ENCODE data around the gene PGBD5.
A peak's percentile ranks its signal among the peaks of the same experiment; 100 is the strongest.

Gene PGBD5

DNA sequence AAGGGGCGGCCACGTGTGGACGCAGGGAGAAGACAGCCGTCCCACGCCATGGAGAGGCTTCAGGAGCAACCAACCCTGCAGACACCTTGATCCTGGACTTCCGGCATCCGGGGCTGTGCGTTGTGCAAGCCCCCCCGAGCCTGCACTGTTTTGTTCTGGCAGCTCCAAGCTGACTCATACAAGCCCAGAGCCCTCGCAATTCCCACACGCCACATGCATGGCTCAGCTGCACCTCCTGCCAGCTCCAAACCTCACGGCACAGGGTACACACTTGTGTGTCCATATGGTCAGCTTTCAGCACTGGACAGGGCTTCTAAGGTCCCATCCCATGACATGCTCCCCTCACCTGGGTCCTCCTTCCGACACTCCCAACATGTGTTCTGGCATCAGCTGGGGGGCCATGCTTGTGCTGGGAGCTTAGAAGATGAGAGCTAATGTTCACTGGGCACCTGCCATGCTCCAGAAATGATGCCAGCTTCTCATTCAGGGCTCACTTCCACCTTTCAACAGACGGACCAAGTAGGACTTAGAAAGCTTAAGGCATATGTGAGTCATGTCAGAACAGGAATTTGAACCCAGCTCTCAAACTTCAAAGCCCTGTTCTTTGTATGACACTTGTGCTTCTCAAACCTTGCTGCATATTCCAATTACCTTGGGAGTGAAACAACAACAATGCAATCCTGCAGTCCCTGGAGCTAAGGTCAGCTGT lies 137.3 kb downstream of the PGBD5 start:
- H3K4ac ChIP-seq (ENCODE audit: low read length) = no peak overlapping the region
- H4K8ac ChIP-seq (ENCODE audit: low read depth, low read length) = no peak overlapping the region
- no peak overlapping the region for H3K14ac ChIP-seq (ENCODE audit: low read length)
- no peak for DNase-seq (ENCODE audit: low spot score)
- H2BK15ac ChIP-seq (ENCODE audit: low read length) = no peak overlapping the region
- peaks cover 6 to 17% of the 10 kb centered on the region in 2 donors for H3K4me1 ChIP-seq (ENCODE audit: control insufficient read depth in 2 of 2, insufficient read depth in 1 of 2, low read depth in 1 of 2, low read length in 2 of 2)
- H2BK120ac ChIP-seq (ENCODE audit: low read depth, low read length) = no peak overlapping the region
- peak overlapping the region; percentile 92 for H3K23ac ChIP-seq (ENCODE audit: low read depth, low read length, poor library complexity)
- peak overlapping the region; percentile 81 for H2BK12ac ChIP-seq (ENCODE audit: low read length)
- no peak overlapping the region for H3K9ac ChIP-seq (ENCODE audit: low read depth, low read length, poor library complexity)
- peak overlapping the region; percentile 46 for H2BK5ac ChIP-seq (ENCODE audit: low read length)
- no peak overlapping the region for H3K4me3 ChIP-seq (ENCODE audit: low read length in 2 of 2)
- H2AFZ ChIP-seq (ENCODE audit: low read length) = no peak overlapping the region
- H3K9me3 ChIP-seq (replicated peaks in 1 of 2; ENCODE audit: control insufficient read depth in 2 of 2, insufficient read depth in 1 of 2, low read depth in 1 of 2, low read length in 2 of 2) = no peaks in the 10 kb centered on the region
- H4K91ac ChIP-seq (ENCODE audit: low read depth, low read length, poor library complexity) = no peak overlapping the region
- no peak overlapping the region for H3K18ac ChIP-seq (ENCODE audit: low read length)
- no CpG with 5 or more reads among the region's 14 CpGs for WGBS, 2 donors (ENCODE audit: extremely low coverage in 2 of 2, insufficient read length in 2 of 2, insufficient replicate concordance in 1 of 2)
- no peaks in the 10 kb centered on the region for H3K79me1 ChIP-seq (ENCODE audit: low read depth, low read length)
- H2AK5ac ChIP-seq (ENCODE audit: low read depth, low read length) = no peak overlapping the region
- peaks cover 0 to 15% (median 7%) of the 10 kb centered on the region in 3 experiments for H3K27me3 ChIP-seq (ENCODE audit: control insufficient read depth in 3 of 3, insufficient read depth in 3 of 3, low read depth in 1 of 3, low read length in 3 of 3)
- no peaks in the 10 kb centered on the region for H3K36me3 ChIP-seq (replicated peaks in 1 of 2; ENCODE audit: control insufficient read depth in 2 of 2, insufficient read depth in 2 of 2, low read length in 2 of 2)
- no peak overlapping the region for H3K27ac ChIP-seq (replicated peaks; ENCODE audit: low read length)
- H3K4me2 ChIP-seq (ENCODE audit: insufficient read depth, low read length, poor library complexity, severe bottlenecking) = no peak overlapping the region

DNA sequence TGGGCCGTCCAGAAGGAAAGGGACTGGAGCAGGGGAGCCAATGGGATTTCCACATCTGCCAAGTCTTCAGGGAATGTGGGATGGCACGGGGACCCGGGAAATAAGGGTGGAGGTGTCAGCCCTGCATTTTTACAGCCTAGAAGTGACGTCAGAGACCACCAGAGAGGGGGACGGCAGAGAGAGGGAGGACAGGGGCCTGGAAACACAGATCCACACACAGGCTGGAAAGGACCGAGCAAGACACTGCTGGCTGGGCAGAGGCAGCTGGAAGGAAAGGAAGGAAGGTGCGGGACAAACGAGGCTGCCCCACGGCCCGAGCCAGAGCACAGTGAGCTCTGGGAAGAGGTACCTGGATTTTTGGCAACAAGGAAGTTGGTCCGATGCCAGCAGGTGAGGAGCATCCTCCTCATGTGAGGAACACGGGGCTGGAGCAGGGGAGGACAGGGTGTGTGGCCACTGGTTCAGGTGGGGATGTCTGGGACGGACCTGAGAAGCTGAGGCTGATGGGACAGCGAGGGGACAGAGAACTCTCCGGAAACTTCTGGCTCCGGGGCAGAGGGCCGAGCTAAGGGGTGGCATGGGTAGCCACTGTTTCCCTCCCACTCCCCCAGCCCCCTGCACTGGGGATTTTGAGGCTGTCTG lies 138.3 kb downstream of the PGBD5 start:
- H3K9me3 ChIP-seq (replicated peaks in 1 of 2; ENCODE audit: control insufficient read depth in 2 of 2, insufficient read depth in 1 of 2, low read depth in 1 of 2, low read length in 2 of 2) = peaks cover 0 to 2% of the 10 kb centered on the region in 2 donors
- no peaks in the 10 kb centered on the region for H3K79me1 ChIP-seq (ENCODE audit: low read depth, low read length)
- peak overlapping the region; percentile 46 for H2BK5ac ChIP-seq (ENCODE audit: low read length)
- no peak overlapping the region for H3K4ac ChIP-seq (ENCODE audit: low read length)
- H2AK5ac ChIP-seq (ENCODE audit: low read depth, low read length) = no peak overlapping the region
- peaks cover 5 to 11% of the 10 kb centered on the region in 2 donors for H3K4me1 ChIP-seq (ENCODE audit: control insufficient read depth in 2 of 2, insufficient read depth in 1 of 2, low read depth in 1 of 2, low read length in 2 of 2)
- peaks cover 0 to 10% (median 7%) of the 10 kb centered on the region in 3 experiments for H3K27me3 ChIP-seq (ENCODE audit: control insufficient read depth in 3 of 3, insufficient read depth in 3 of 3, low read depth in 1 of 3, low read length in 3 of 3)
- H2BK12ac ChIP-seq (ENCODE audit: low read length) = no peak overlapping the region
- peak overlapping the region; percentile 76 for H3K14ac ChIP-seq (ENCODE audit: low read length)
- no peak overlapping the region for H2BK15ac ChIP-seq (ENCODE audit: low read length)
- H2AFZ ChIP-seq (ENCODE audit: low read length) = no peak overlapping the region
- no peak overlapping the region for H3K27ac ChIP-seq (replicated peaks; ENCODE audit: low read length)
- no peak overlapping the region for H3K4me3 ChIP-seq (ENCODE audit: low read length in 2 of 2)
- H4K8ac ChIP-seq (ENCODE audit: low read depth, low read length) = no peak overlapping the region
- no peak overlapping the region for H3K4me2 ChIP-seq (ENCODE audit: insufficient read depth, low read length, poor library complexity, severe bottlenecking)
- no peak overlapping the region for H3K23ac ChIP-seq (ENCODE audit: low read depth, low read length, poor library complexity)
- WGBS, 2 donors (ENCODE audit: extremely low coverage in 2 of 2, insufficient read length in 2 of 2, insufficient replicate concordance in 1 of 2) = no CpG with 5 or more reads among the region's 17 CpGs
- DNase-seq (ENCODE audit: low spot score) = no peak
- H3K36me3 ChIP-seq (replicated peaks in 1 of 2; ENCODE audit: control insufficient read depth in 2 of 2, insufficient read depth in 2 of 2, low read length in 2 of 2) = no peaks in the 10 kb centered on the region
- no peak overlapping the region for H2BK120ac ChIP-seq (ENCODE audit: low read depth, low read length)
- no peak overlapping the region for H3K9ac ChIP-seq (ENCODE audit: low read depth, low read length, poor library complexity)
- no peak overlapping the region for H4K91ac ChIP-seq (ENCODE audit: low read depth, low read length, poor library complexity)
- peak overlapping the region; percentile 80 for H3K18ac ChIP-seq (ENCODE audit: low read length)

GRCh38 chr1:230286890-230287269 lies 139.3 kb downstream of the PGBD5 start:
- no peak overlapping the region for H2BK12ac ChIP-seq (ENCODE audit: low read length)
- H2BK120ac ChIP-seq (ENCODE audit: low read depth, low read length) = no peak overlapping the region
- no CpG with 5 or more reads among the region's 10 CpGs for WGBS, 2 donors (ENCODE audit: extremely low coverage in 2 of 2, insufficient read length in 2 of 2, insufficient replicate concordance in 1 of 2)

DNA sequence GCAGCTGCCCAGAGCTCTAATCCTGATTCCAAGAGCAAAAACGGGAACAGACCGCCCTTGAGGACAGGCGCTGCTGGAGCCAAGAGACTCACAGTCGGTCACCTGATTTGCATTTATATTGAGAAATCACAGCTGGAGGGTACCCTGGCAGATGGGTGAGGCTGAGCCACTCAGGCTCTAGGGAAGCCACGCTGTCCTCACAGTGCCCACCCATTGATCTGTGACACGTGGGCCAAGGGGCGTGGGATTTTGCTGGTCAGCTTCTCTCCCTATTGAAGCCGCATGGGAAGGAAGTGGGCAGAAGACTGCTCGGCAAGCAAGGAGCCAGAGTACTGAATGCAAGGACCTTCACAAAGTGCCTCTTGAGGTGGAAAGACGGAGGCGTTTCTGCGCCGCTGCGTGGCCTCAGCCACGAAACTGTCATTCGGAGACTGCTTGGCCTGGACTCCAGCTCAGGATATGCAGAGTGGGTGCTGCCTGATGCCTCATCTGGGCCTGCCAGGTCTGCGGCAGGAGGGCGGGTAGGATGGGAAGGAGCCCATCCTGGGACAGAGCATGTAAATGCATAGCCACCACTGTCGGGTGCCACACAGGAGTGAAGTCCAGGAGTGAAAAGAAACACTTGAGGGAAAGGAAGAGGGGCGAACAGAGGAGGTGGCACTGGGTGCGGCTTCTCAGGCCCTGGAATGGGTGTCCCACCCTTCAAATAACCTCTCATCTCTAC lies 139.8 kb downstream of the PGBD5 start:
- H3K18ac ChIP-seq (ENCODE audit: low read length) = peak overlapping the region; percentile 15
- H3K23ac ChIP-seq (ENCODE audit: low read depth, low read length, poor library complexity) = peak overlapping the region; percentile 8
- peak overlapping the region; percentile 45 for H2BK15ac ChIP-seq (ENCODE audit: low read length)
- DNase-seq (ENCODE audit: low spot score) = no peak
- H2BK12ac ChIP-seq (ENCODE audit: low read length) = no peak overlapping the region
- H2AK5ac ChIP-seq (ENCODE audit: low read depth, low read length) = peak overlapping the region; percentile 66
- peak overlapping the region; percentile 19 for H4K8ac ChIP-seq (ENCODE audit: low read depth, low read length)
- no peak overlapping the region for H2AFZ ChIP-seq (ENCODE audit: low read length)
- no peak overlapping the region for H3K4me3 ChIP-seq (ENCODE audit: low read length in 2 of 2)
- peak overlapping the region; percentile 75 for H3K14ac ChIP-seq (ENCODE audit: low read length)
- H3K79me1 ChIP-seq (ENCODE audit: low read depth, low read length) = no peaks in the 10 kb centered on the region
- no peak overlapping the region for H4K91ac ChIP-seq (ENCODE audit: low read depth, low read length, poor library complexity)
- no peak overlapping the region for H2BK120ac ChIP-seq (ENCODE audit: low read depth, low read length)
- H3K36me3 ChIP-seq (replicated peaks in 1 of 2; ENCODE audit: control insufficient read depth in 2 of 2, insufficient read depth in 2 of 2, low read length in 2 of 2) = peaks cover 0 to 2% of the 10 kb centered on the region in 2 donors
- H2BK5ac ChIP-seq (ENCODE audit: low read length) = no peak overlapping the region
- no peaks in the 10 kb centered on the region for H3K27me3 ChIP-seq (ENCODE audit: control insufficient read depth in 3 of 3, insufficient read depth in 3 of 3, low read depth in 1 of 3, low read length in 3 of 3)
- peaks cover 0 to 5% of the 10 kb centered on the region in 2 donors for H3K4me1 ChIP-seq (ENCODE audit: control insufficient read depth in 2 of 2, insufficient read depth in 1 of 2, low read depth in 1 of 2, low read length in 2 of 2)
- no CpG with 5 or more reads among the region's 21 CpGs for WGBS, 2 donors (ENCODE audit: extremely low coverage in 2 of 2, insufficient read length in 2 of 2, insufficient replicate concordance in 1 of 2)
- H3K9me3 ChIP-seq (replicated peaks in 1 of 2; ENCODE audit: control insufficient read depth in 2 of 2, insufficient read depth in 1 of 2, low read depth in 1 of 2, low read length in 2 of 2) = peaks cover 0 to 2% of the 10 kb centered on the region in 2 donors
- H3K4me2 ChIP-seq (ENCODE audit: insufficient read depth, low read length, poor library complexity, severe bottlenecking) = no peak overlapping the region
- no peak overlapping the region for H3K4ac ChIP-seq (ENCODE audit: low read length)
- no peak overlapping the region for H3K9ac ChIP-seq (ENCODE audit: low read depth, low read length, poor library complexity)
- no peak overlapping the region for H3K27ac ChIP-seq (replicated peaks; ENCODE audit: low read length)

More at GRCh38 chr1:230286890-230287269, 139.3 kb downstream of the PGBD5 start:
- Histone ChIP-seq H3K9ac (ENCODE audit: low read depth, low read length, poor library complexity) (no peak overlapping the region), H3K9me3 (replicated peaks in 1 of 2; ENCODE audit: control insufficient read depth in 2 of 2, insufficient read depth in 1 of 2, low read depth in 1 of 2, low read length in 2 of 2) (peaks cover 0 to 2% of the 10 kb centered on the region in 2 donors), H3K23ac (ENCODE audit: low read depth, low read length, poor library complexity) (peak overlapping the region; percentile 10), H3K14ac (ENCODE audit: low read length) (no peak overlapping the region), H3K79me1 (ENCODE audit: low read depth, low read length) (no peaks in the 10 kb centered on the region), H2BK15ac (ENCODE audit: low read length) (no peak overlapping the region), H3K4me2 (ENCODE audit: insufficient read depth, low read length, poor library complexity, severe bottlenecking) (no peak overlapping the region), H2AK5ac (ENCODE audit: low read depth, low read length) (no peak overlapping the region), H3K4ac (ENCODE audit: low read length) (no peak overlapping the region), H3K18ac (ENCODE audit: low read length) (no peak overlapping the region), H2AFZ (ENCODE audit: low read length) (no peak overlapping the region), H2BK5ac (ENCODE audit: low read length) (no peak overlapping the region), H3K27me3 (ENCODE audit: control insufficient read depth in 3 of 3, insufficient read depth in 3 of 3, low read depth in 1 of 3, low read length in 3 of 3) (peaks cover 0 to under 1% (median under 1%) of the 10 kb centered on the region in 3 experiments), H3K4me3 (ENCODE audit: low read length in 2 of 2) (no peak overlapping the region), H4K91ac (ENCODE audit: low read depth, low read length, poor library complexity) (no peak overlapping the region), H3K36me3 (replicated peaks in 1 of 2; ENCODE audit: control insufficient read depth in 2 of 2, insufficient read depth in 2 of 2, low read length in 2 of 2) (peaks cover 0 to 2% of the 10 kb centered on the region in 2 donors), H3K4me1 (ENCODE audit: control insufficient read depth in 2 of 2, insufficient read depth in 1 of 2, low read depth in 1 of 2, low read length in 2 of 2) (peaks cover 0 to 5% of the 10 kb centered on the region in 2 donors), H4K8ac (ENCODE audit: low read depth, low read length) (no peak overlapping the region), H3K27ac (replicated peaks; ENCODE audit: low read length) (no peak overlapping the region)
- DNase-seq (ENCODE audit: low spot score) = no peak
